GM23338 (cell line): Measurements from ENCODE around the gene CNPPD1. TPM values are rescaled to one million over a fixed set of nuclear protein-coding genes. Genes with fewer than 3 reads are reported as not detected.

Experiments
- ATAC-seq: fragments of 200-7000 bp; cut with Tn5 transposase; 3 replicates; pipeline ENCODE4 v1.9.1; 2020
- DNase-seq: peaks from one replicate; pipeline ENCODE4 v3.0.0-alpha.2; 2015; ENCODE audit warnings: low spot score
- H2AFZ ChIP-seq: fragments of 200-600 bp; sonication (generic); 2 replicates; pipeline ENCODE4 v1.8.0; 2016; ENCODE audit warnings: antibody characterized with exemption, mild to moderate bottlenecking, moderate library complexity
- H3F3A ChIP-seq: fragments of 200-600 bp; sonication (generic); replicated peaks from 2 replicates; pipeline ENCODE4 v1.8.0; 2017; ENCODE audit warnings: antibody characterized with exemption, mixed run types, low read depth
- H3K27ac ChIP-seq: fragments of 200-600 bp; sonication (generic); 2 replicates; pipeline ENCODE4 v1.6.1; 2016; ENCODE audit warnings: low read depth
- H3K27me3 ChIP-seq: fragments of 200-600 bp; sonication (generic); 2 replicates; pipeline ENCODE4 v1.8.0; 2016; ENCODE audit warnings: mild to moderate bottlenecking, mixed run types, moderate library complexity; ENCODE audit not compliant: insufficient read depth
- H3K36me3 ChIP-seq: fragments of 200-600 bp; sonication (generic); 2 replicates; pipeline ENCODE4 v1.8.0; 2016; ENCODE audit warnings: mild to moderate bottlenecking; ENCODE audit not compliant: insufficient read depth
- H3K4me1 ChIP-seq: fragments of 200-600 bp; sonication (generic); 2 replicates; pipeline ENCODE4 v1.8.0; 2016; ENCODE audit warnings: mild to moderate bottlenecking, moderate library complexity; ENCODE audit not compliant: insufficient read depth
- H3K4me2 ChIP-seq: fragments of 200-600 bp; sonication (generic); 2 replicates; pipeline ENCODE4 v1.7.1; 2017; ENCODE audit warnings: mixed run types
- H3K4me3 ChIP-seq: fragments of 200-600 bp; sonication (generic); 2 replicates; pipeline ENCODE4 v1.6.1; 2016; ENCODE audit warnings: mixed run types
- H3K79me2 ChIP-seq: fragments of 200-600 bp; sonication (generic); replicated peaks from 2 replicates; pipeline ENCODE4 v1.8.0; 2017; ENCODE audit warnings: mild to moderate bottlenecking; ENCODE audit not compliant: insufficient read depth
- H3K9me2 ChIP-seq: fragments of 200-600 bp; sonication (generic); 2 replicates; pipeline ENCODE4 v1.8.0; 2017; ENCODE audit not compliant: insufficient read depth
- H4K20me1 ChIP-seq: fragments of 200-600 bp; sonication (generic); replicated peaks from 2 replicates; pipeline ENCODE4 v1.8.0; 2017; ENCODE audit warnings: mild to moderate bottlenecking; ENCODE audit not compliant: insufficient read depth
- H3K27ac Mint-ChIP-seq: 2 replicates; pipeline ENCODE4 v1.8.0; 2020; ENCODE audit warnings: inconsistent platforms, mild to moderate bottlenecking, moderate library complexity, mixed read lengths
- H3K27me3 Mint-ChIP-seq: 3 replicates; pipeline ENCODE4 v1.8.0; 2022; ENCODE audit warnings: low read depth, mild to moderate bottlenecking, moderate library complexity, mixed read lengths, inconsistent platforms; ENCODE audit not compliant: insufficient read depth, poor library complexity
- H3K36me3 Mint-ChIP-seq: 3 replicates; pipeline ENCODE4 v1.8.0; 2021; ENCODE audit warnings: low read depth, mild to moderate bottlenecking, inconsistent platforms, moderate library complexity, mixed read lengths
- H3K4me1 Mint-ChIP-seq: 3 replicates; pipeline ENCODE4 v1.8.0; 2020; ENCODE audit warnings: mild to moderate bottlenecking, inconsistent platforms, mixed read lengths
- H3K4me3 Mint-ChIP-seq: 3 replicates; pipeline ENCODE4 v1.8.0; 2021; ENCODE audit warnings: moderate library complexity, mild to moderate bottlenecking, inconsistent platforms, mixed read lengths
- H3K9me3 Mint-ChIP-seq: 3 replicates; pipeline ENCODE4 v1.8.0; 2020; ENCODE audit warnings: moderate library complexity, mild to moderate bottlenecking, inconsistent platforms, mixed read lengths
- CTCF ChIP-seq, 2 experiments: fragments of 200-600 bp in 1 of 2; sonication (generic) in 1 of 2; conservative IDR thresholded peaks; 2 replicates each; pipeline versions ENCODE4 v1.5.1 to v1.6.1; 2016 to 2017; ENCODE audit warnings: antibody characterized with exemption in 2 of 2, low read depth in 2 of 2, mild to moderate bottlenecking in 2 of 2, moderate library complexity in 1 of 2
- ETS1 ChIP-seq: IDR thresholded peaks from 2 replicates; pipeline ENCODE4 v1.6.1; 2016; ENCODE audit warnings: antibody characterized with exemption
- EZH2phosphoT487 ChIP-seq: fragments of 200-600 bp; sonication (generic); IDR thresholded peaks from one replicate; pipeline ENCODE4 v1.8.1; 2018; ENCODE audit warnings: antibody characterized with exemption; ENCODE audit not compliant: unreplicated experiment
- NANOG ChIP-seq: IDR thresholded peaks from 2 replicates; pipeline ENCODE4 v1.6.1; 2016; ENCODE audit warnings: antibody characterized with exemption, borderline replicate concordance
- POLR2AphosphoS5 ChIP-seq: IDR thresholded peaks from 2 replicates; pipeline ENCODE4 v1.6.1; 2016; ENCODE audit warnings: antibody characterized with exemption, low read depth
- REST ChIP-seq: IDR thresholded peaks from one replicate; pipeline ENCODE4 v1.6.1; 2018; ENCODE audit warnings: antibody characterized with exemption; ENCODE audit not compliant: unreplicated experiment
- ZNF114 ChIP-seq: fragments of 250-450 bp; sonication (Bioruptor Pico); IDR thresholded peaks from 2 replicates; pipeline ENCODE4 v1.5.0; 2020; ENCODE audit warnings: mild to moderate bottlenecking, moderate library complexity
- ZNF331 ChIP-seq: fragments of 250-450 bp; sonication (Bioruptor Pico); IDR thresholded peaks from 2 replicates; pipeline ENCODE4 v1.5.0; 2020; ENCODE audit warnings: low read depth, mild to moderate bottlenecking, moderate library complexity
- ZNF462 ChIP-seq: fragments of 250-450 bp; sonication (Bioruptor Pico); IDR thresholded peaks from 2 replicates; pipeline ENCODE4 v1.5.0; 2020; ENCODE audit warnings: mild to moderate bottlenecking, moderate library complexity
- polyA plus RNA-seq: library from polyadenylated mRNA; unstranded; fragments of >200 nt; fragmentation: Nextera tagmentation; extraction: Ambion mirVana; gene quantifications from 2 replicates; pipeline ENCODE4 v1.2.1, GENCODE V29; 2016
- total RNA-seq: library from RNA; depleted of rRNA; stranded (reverse); fragments of >200 nt; shearing (Covaris generic); gene quantifications from 2 replicates; pipeline ENCODE4 v1.2.3, GENCODE V29; 2014

Gene CNPPD1
- total and polyA plus RNA-seq, 2 experiments from 2014 or later, result 18.0 to 18.2 TPM

- Mint-ChIP-seq H3K4me1 (peaks cover 10% of the 10 kb centered on the region; the same call in 2 of the 3 replicates), H3K36me3 (no peaks in the 10 kb centered on the region), H3K27me3 (peaks cover 13% of the 10 kb centered on the region), H3K9me3 (peaks cover 9% of the 10 kb centered on the region; the same call in 2 of the 3 replicates), H3K4me3 (no peak overlapping the region), H3K27ac (no peak overlapping the region)
- no peaks in the 10 kb centered on the region for H3K27me3 ChIP-seq
- H2AFZ ChIP-seq, result no peak overlapping the region
- H3K79me2 ChIP-seq, result no peaks in the 10 kb centered on the region
- no peaks in the 10 kb centered on the region; the same call in 1 of the 2 replicates for H3K4me1 ChIP-seq
- ATAC-seq, result no peak; the same call in 2 of the 3 replicates
- H3K36me3 ChIP-seq, result no peaks in the 10 kb centered on the region
- TF ChIP-seq ZNF462 (CRISPR knock-in tag) (no peak), ZNF331 (CRISPR knock-in tag) (no peak), EZH2phosphoT487 (no peak), ETS1 (no peak), REST (no peak), NANOG (no peak), CTCF (conservative IDR thresholded peaks at IDR 0.05; ENCODE audit: low read depth in 2 of 2) (no peak), POLR2AphosphoS5 (no peak), ZNF114 (no peak)
- no peak overlapping the region for H3K4me2 ChIP-seq
- no peak overlapping the region for H3K4me3 ChIP-seq
- H4K20me1 ChIP-seq, result no peaks in the 10 kb centered on the region
- no peaks in the 10 kb centered on the region for H3F3A ChIP-seq
- no peaks in the 10 kb centered on the region for H3K9me2 ChIP-seq
- no peak for DNase-seq
- H3K27ac ChIP-seq, result no peak overlapping the region
Measured at GRCh38 chr2:219199470-219200211, 22.9 kb upstream of the CNPPD1 start.
